Measurements from ENCODE around the gene DNAH11.

DNA sequence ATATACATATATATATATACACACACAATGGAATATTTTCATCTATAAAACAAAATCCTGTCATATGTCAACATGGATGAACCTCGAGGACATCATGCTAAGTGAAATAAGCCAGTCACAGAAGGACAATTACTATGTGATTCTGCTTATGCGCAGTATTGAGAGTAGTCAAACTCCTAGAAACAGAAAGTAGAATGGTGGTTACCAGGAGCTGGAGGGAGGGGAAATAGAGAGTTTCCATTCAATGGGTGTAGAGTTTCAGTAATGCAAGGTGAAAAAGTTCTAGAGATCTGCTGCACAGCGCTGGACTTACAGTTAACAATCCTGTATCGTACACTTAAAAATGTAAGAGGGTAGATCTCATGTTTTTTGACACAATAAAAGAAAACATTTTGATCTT is 221.0 kb downstream of the DNAH11 start:
- no peak for TF ChIP-seq POLR2A (IDR thresholded peaks at IDR 0.05; ENCODE audit: low read depth, low read length)
- TF ChIP-seq, protein P1, sequence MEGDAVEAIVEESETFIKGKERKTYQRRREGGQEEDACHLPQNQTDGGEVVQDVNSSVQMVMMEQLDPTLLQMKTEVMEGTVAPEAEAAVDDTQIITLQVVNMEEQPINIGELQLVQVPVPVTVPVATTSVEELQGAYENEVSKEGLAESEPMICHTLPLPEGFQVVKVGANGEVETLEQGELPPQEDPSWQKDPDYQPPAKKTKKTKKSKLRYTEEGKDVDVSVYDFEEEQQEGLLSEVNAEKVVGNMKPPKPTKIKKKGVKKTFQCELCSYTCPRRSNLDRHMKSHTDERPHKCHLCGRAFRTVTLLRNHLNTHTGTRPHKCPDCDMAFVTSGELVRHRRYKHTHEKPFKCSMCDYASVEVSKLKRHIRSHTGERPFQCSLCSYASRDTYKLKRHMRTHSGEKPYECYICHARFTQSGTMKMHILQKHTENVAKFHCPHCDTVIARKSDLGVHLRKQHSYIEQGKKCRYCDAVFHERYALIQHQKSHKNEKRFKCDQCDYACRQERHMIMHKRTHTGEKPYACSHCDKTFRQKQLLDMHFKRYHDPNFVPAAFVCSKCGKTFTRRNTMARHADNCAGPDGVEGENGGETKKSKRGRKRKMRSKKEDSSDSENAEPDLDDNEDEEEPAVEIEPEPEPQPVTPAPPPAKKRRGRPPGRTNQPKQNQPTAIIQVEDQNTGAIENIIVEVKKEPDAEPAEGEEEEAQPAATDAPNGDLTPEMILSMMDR (conservative IDR thresholded peaks at IDR 0.05; ENCODE audit: low read depth, low read length): no peak
- TF ChIP-seq CHD1 (IDR thresholded peaks at IDR 0.05; ENCODE audit: low read depth, low read length): no peak
- TF ChIP-seq BHLHE40 (IDR thresholded peaks at IDR 0.05; ENCODE audit: low read depth, low read length): no peak
- TF ChIP-seq, protein P2, sequence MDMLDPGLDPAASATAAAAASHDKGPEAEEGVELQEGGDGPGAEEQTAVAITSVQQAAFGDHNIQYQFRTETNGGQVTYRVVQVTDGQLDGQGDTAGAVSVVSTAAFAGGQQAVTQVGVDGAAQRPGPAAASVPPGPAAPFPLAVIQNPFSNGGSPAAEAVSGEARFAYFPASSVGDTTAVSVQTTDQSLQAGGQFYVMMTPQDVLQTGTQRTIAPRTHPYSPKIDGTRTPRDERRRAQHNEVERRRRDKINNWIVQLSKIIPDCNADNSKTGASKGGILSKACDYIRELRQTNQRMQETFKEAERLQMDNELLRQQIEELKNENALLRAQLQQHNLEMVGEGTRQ (IDR thresholded peaks at IDR 0.05; ENCODE audit: low read depth, low read length): no peak

Data from IMR-90 (cell line).